ENCODE measurements around the gene MPZL2. TPM values are rescaled to one million over a fixed set of nuclear protein-coding genes. Genes with fewer than 3 reads are reported as not detected.

MPZL2 gene
- total and polyA plus RNA-seq, 9 of the 15 experiments (the other 6 are each of a cell fraction or from before 2014, with no cell fraction given), result 0.09 to 0.28 (median 0.18) TPM; not detected in 2

- TF ChIP-seq PRDM10 (IDR thresholded peaks at IDR 0.05; ENCODE audit: partially characterized antibody) (no peak), NR2C2 (CRISPR knock-in tag; IDR thresholded peaks at IDR 0.05) (peak; percentile 79), NR2C2 (tag; IDR thresholded peaks at IDR 0.05) (peak; percentile 96), ZBTB34 (CRISPR knock-in tag; IDR thresholded peaks at IDR 0.05) (no peak), KDM1A (IDR thresholded peaks at IDR 0.05) (no peak), PHB2 (IDR thresholded peaks at IDR 0.05; ENCODE audit: low read depth) (no peak), POLR2G (IDR thresholded peaks at IDR 0.05; ENCODE audit: low read depth, low read length) (peak; percentile 56), PRMT5 (CRISPR knock-in tag; IDR thresholded peaks at IDR 0.05) (no peak), TFAP4 (CRISPR knock-in tag; IDR thresholded peaks at IDR 0.05; ENCODE audit: borderline replicate concordance) (peak; percentile 67; the same call in 1 of the 2 replicates), CREB3 (tag; conservative IDR thresholded peaks at IDR 0.05; ENCODE audit: low read depth) (peak; percentile 85; the same call in 1 of the 2 replicates), ZNF324 (CRISPR knock-in tag; IDR thresholded peaks at IDR 0.05) (no peak), HLTF (IDR thresholded peaks at IDR 0.05) (peak; percentile 44; the same call in 1 of the 2 replicates), ZNF165 (CRISPR knock-in tag; IDR thresholded peaks at IDR 0.05; ENCODE audit: borderline replicate concordance) (no peak), YBX1 (IDR thresholded peaks at IDR 0.05) (no peak), PBX2 (CRISPR knock-in tag; IDR thresholded peaks at IDR 0.05; ENCODE audit: low read depth) (no peak), PBX2 (tag; conservative IDR thresholded peaks at IDR 0.05; ENCODE audit: low read depth) (peak; percentile 44), SUPT5H (IDR thresholded peaks at IDR 0.05) (no peak)
Measured at GRCh38 chr11:118251858-118252652, 12.0 kb downstream of the MPZL2 start, which contains the start of gene MPZL3 (continued).

Measured in K562 (cell line).